GM23338 (cell line): ENCODE results near the gene GPR158. TPM values are rescaled to one million over a fixed set of nuclear protein-coding genes. Genes with fewer than 3 reads are reported as not detected.

Source experiments
- ATAC-seq: fragments of 200-7000 bp; cut with Tn5 transposase; 3 replicates; pipeline ENCODE4 v1.9.1; 2020
- DNase-seq: peaks from one replicate; pipeline ENCODE4 v3.0.0-alpha.2; 2015; ENCODE audit warnings: low spot score
- H2AFZ ChIP-seq: fragments of 200-600 bp; sonication (generic); 2 replicates; pipeline ENCODE4 v1.8.0; 2016; ENCODE audit warnings: antibody characterized with exemption, mild to moderate bottlenecking, moderate library complexity
- H3F3A ChIP-seq: fragments of 200-600 bp; sonication (generic); replicated peaks from 2 replicates; pipeline ENCODE4 v1.8.0; 2017; ENCODE audit warnings: antibody characterized with exemption, mixed run types, low read depth
- H3K27ac ChIP-seq: fragments of 200-600 bp; sonication (generic); 2 replicates; pipeline ENCODE4 v1.6.1; 2016; ENCODE audit warnings: low read depth
- H3K27me3 ChIP-seq: fragments of 200-600 bp; sonication (generic); 2 replicates; pipeline ENCODE4 v1.8.0; 2016; ENCODE audit warnings: mild to moderate bottlenecking, mixed run types, moderate library complexity; ENCODE audit not compliant: insufficient read depth
- H3K36me3 ChIP-seq: fragments of 200-600 bp; sonication (generic); 2 replicates; pipeline ENCODE4 v1.8.0; 2016; ENCODE audit warnings: mild to moderate bottlenecking; ENCODE audit not compliant: insufficient read depth
- H3K4me1 ChIP-seq: fragments of 200-600 bp; sonication (generic); 2 replicates; pipeline ENCODE4 v1.8.0; 2016; ENCODE audit warnings: mild to moderate bottlenecking, moderate library complexity; ENCODE audit not compliant: insufficient read depth
- H3K4me2 ChIP-seq: fragments of 200-600 bp; sonication (generic); 2 replicates; pipeline ENCODE4 v1.7.1; 2017; ENCODE audit warnings: mixed run types
- H3K4me3 ChIP-seq: fragments of 200-600 bp; sonication (generic); 2 replicates; pipeline ENCODE4 v1.6.1; 2016; ENCODE audit warnings: mixed run types
- H3K79me2 ChIP-seq: fragments of 200-600 bp; sonication (generic); replicated peaks from 2 replicates; pipeline ENCODE4 v1.8.0; 2017; ENCODE audit warnings: mild to moderate bottlenecking; ENCODE audit not compliant: insufficient read depth
- H3K9me2 ChIP-seq: fragments of 200-600 bp; sonication (generic); 2 replicates; pipeline ENCODE4 v1.8.0; 2017; ENCODE audit not compliant: insufficient read depth
- H4K20me1 ChIP-seq: fragments of 200-600 bp; sonication (generic); replicated peaks from 2 replicates; pipeline ENCODE4 v1.8.0; 2017; ENCODE audit warnings: mild to moderate bottlenecking; ENCODE audit not compliant: insufficient read depth
- H3K27ac Mint-ChIP-seq: 2 replicates; pipeline ENCODE4 v1.8.0; 2020; ENCODE audit warnings: inconsistent platforms, mild to moderate bottlenecking, moderate library complexity, mixed read lengths
- H3K27me3 Mint-ChIP-seq: 3 replicates; pipeline ENCODE4 v1.8.0; 2022; ENCODE audit warnings: low read depth, mild to moderate bottlenecking, moderate library complexity, mixed read lengths, inconsistent platforms; ENCODE audit not compliant: insufficient read depth, poor library complexity
- H3K36me3 Mint-ChIP-seq: 3 replicates; pipeline ENCODE4 v1.8.0; 2021; ENCODE audit warnings: low read depth, mild to moderate bottlenecking, inconsistent platforms, moderate library complexity, mixed read lengths
- H3K4me1 Mint-ChIP-seq: 3 replicates; pipeline ENCODE4 v1.8.0; 2020; ENCODE audit warnings: mild to moderate bottlenecking, inconsistent platforms, mixed read lengths
- H3K4me3 Mint-ChIP-seq: 3 replicates; pipeline ENCODE4 v1.8.0; 2021; ENCODE audit warnings: moderate library complexity, mild to moderate bottlenecking, inconsistent platforms, mixed read lengths
- H3K9me3 Mint-ChIP-seq: 3 replicates; pipeline ENCODE4 v1.8.0; 2020; ENCODE audit warnings: moderate library complexity, mild to moderate bottlenecking, inconsistent platforms, mixed read lengths
- CREB1 ChIP-seq: fragments of 250-450 bp; sonication (Bioruptor Pico); IDR thresholded peaks from 2 replicates; pipeline ENCODE4 v1.5.0; 2020; ENCODE audit warnings: low read depth, mild to moderate bottlenecking, moderate library complexity
- EZH2 ChIP-seq: fragments of 200-600 bp; sonication (generic); IDR thresholded peaks from one replicate; pipeline ENCODE4 v1.8.0; 2017; ENCODE audit warnings: antibody characterized with exemption, mild to moderate bottlenecking, low read depth; ENCODE audit not compliant: unreplicated experiment
- EZH2phosphoT487 ChIP-seq: fragments of 200-600 bp; sonication (generic); IDR thresholded peaks from one replicate; pipeline ENCODE4 v1.8.1; 2018; ENCODE audit warnings: antibody characterized with exemption; ENCODE audit not compliant: unreplicated experiment
- JUNB ChIP-seq: IDR thresholded peaks from one replicate; pipeline ENCODE4 v1.6.1; 2016; ENCODE audit warnings: antibody characterized with exemption; ENCODE audit not compliant: unreplicated experiment
- NANOG ChIP-seq: IDR thresholded peaks from 2 replicates; pipeline ENCODE4 v1.6.1; 2016; ENCODE audit warnings: antibody characterized with exemption, borderline replicate concordance
- POLR2AphosphoS5 ChIP-seq: IDR thresholded peaks from 2 replicates; pipeline ENCODE4 v1.6.1; 2016; ENCODE audit warnings: antibody characterized with exemption, low read depth
- STAT1 ChIP-seq: IDR thresholded peaks from one replicate; pipeline ENCODE4 v1.6.1; 2016; ENCODE audit warnings: antibody characterized with exemption; ENCODE audit not compliant: unreplicated experiment
- ZNF114 ChIP-seq: fragments of 250-450 bp; sonication (Bioruptor Pico); IDR thresholded peaks from 2 replicates; pipeline ENCODE4 v1.5.0; 2020; ENCODE audit warnings: mild to moderate bottlenecking, moderate library complexity
- ZNF331 ChIP-seq: fragments of 250-450 bp; sonication (Bioruptor Pico); IDR thresholded peaks from 2 replicates; pipeline ENCODE4 v1.5.0; 2020; ENCODE audit warnings: low read depth, mild to moderate bottlenecking, moderate library complexity
- polyA plus RNA-seq: library from polyadenylated mRNA; unstranded; fragments of >200 nt; fragmentation: Nextera tagmentation; extraction: Ambion mirVana; gene quantifications from 2 replicates; pipeline ENCODE4 v1.2.1, GENCODE V29; 2016
- total RNA-seq: library from RNA; depleted of rRNA; stranded (reverse); fragments of >200 nt; shearing (Covaris generic); gene quantifications from 2 replicates; pipeline ENCODE4 v1.2.3, GENCODE V29; 2014
- TF ChIP-seq, protein P1 (sequence below): fragments of 250-450 bp; sonication (Bioruptor Pico); IDR thresholded peaks from 2 replicates; pipeline ENCODE4 v1.5.0; 2020; ENCODE audit warnings: mild to moderate bottlenecking, moderate library complexity
- TF ChIP-seq, protein P2 (sequence below): IDR thresholded peaks from 2 replicates; pipeline ENCODE4 v1.6.1; 2016; ENCODE audit warnings: antibody characterized with exemption
- TF ChIP-seq, protein P3 (sequence below): IDR thresholded peaks from one replicate; pipeline ENCODE4 v1.6.1; 2018; ENCODE audit warnings: antibody characterized with exemption; ENCODE audit not compliant: unreplicated experiment
- TF ChIP-seq, protein P4 (sequence below), 2 experiments: fragments of 200-600 bp in 1 of 2; sonication (generic) in 1 of 2; conservative IDR thresholded peaks; 2 replicates each; pipeline versions ENCODE4 v1.5.1 to v1.6.1; 2016 to 2017; ENCODE audit warnings: antibody characterized with exemption in 2 of 2, low read depth in 2 of 2, mild to moderate bottlenecking in 2 of 2, moderate library complexity in 1 of 2

GPR158 gene
- total and polyA plus RNA-seq, 2 experiments from 2014 or later: 0.13 to 1.5 TPM

DNA sequence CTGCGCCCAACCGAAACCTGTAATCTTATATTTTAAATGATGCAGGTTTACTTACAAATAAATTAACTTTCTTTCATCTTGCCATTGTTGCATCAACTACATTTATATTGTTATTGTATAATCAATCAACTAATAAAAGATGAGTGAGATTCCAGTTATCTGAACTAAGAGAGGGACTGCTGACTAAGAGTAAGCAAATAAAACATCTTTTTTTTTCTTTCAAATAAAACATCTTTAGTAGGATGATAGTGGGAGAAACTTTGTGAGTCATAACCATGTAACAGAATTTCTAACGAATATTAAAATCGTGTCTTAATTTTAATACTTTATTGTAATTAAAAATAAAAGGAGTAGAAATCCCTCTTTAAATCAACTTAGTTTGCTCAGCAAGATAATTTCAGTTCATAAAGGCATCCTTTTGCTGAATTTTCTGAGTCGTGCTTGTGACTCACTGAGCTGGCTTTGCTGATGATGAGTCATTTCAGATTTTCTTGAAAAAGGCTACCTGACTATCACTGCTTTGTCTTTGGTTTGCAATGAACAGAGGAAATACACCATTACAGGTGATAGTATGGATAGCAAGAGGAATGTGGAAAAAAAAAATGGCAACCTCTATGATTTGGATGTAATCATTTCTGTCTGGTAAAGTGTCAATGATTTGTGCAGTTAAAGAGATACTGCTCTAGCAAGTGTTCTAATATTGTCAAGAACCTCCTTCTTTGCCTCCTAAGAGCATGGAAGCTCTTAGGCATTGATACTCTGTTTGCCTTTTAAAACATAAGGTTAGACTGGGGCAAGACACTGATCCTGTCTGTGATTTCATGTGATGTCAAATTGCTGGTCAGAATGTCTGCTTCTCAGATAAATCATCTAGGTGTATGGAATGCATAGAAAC is 119.5 kb downstream of the GPR158 start:
- no peak overlapping the region for H3K27ac Mint-ChIP-seq
- DNase-seq: no peak

More for the DNA sequence above, 119.5 kb downstream of the GPR158 start:
- H3K36me3 ChIP-seq: no peaks in the 10 kb centered on the region
- H3K4me2 ChIP-seq: no peak overlapping the region
- no peaks in the 10 kb centered on the region for H3K27me3 ChIP-seq
- no peaks in the 10 kb centered on the region for H3K79me2 ChIP-seq
- H3K4me3 Mint-ChIP-seq: no peak overlapping the region
- no peaks in the 10 kb centered on the region for H3F3A ChIP-seq
- no peak overlapping the region for H3K27ac ChIP-seq
- H3K9me3 Mint-ChIP-seq: no peaks in the 10 kb centered on the region
- H3K36me3 Mint-ChIP-seq: no peaks in the 10 kb centered on the region
- H2AFZ ChIP-seq: no peak overlapping the region
- no peaks in the 10 kb centered on the region for H4K20me1 ChIP-seq
- no peak overlapping the region for H3K4me3 ChIP-seq
- no peak for ATAC-seq
- H3K9me2 ChIP-seq: no peaks in the 10 kb centered on the region
- peaks cover 1% of the 10 kb centered on the region for H3K27me3 Mint-ChIP-seq
- TF ChIP-seq, protein P1, sequence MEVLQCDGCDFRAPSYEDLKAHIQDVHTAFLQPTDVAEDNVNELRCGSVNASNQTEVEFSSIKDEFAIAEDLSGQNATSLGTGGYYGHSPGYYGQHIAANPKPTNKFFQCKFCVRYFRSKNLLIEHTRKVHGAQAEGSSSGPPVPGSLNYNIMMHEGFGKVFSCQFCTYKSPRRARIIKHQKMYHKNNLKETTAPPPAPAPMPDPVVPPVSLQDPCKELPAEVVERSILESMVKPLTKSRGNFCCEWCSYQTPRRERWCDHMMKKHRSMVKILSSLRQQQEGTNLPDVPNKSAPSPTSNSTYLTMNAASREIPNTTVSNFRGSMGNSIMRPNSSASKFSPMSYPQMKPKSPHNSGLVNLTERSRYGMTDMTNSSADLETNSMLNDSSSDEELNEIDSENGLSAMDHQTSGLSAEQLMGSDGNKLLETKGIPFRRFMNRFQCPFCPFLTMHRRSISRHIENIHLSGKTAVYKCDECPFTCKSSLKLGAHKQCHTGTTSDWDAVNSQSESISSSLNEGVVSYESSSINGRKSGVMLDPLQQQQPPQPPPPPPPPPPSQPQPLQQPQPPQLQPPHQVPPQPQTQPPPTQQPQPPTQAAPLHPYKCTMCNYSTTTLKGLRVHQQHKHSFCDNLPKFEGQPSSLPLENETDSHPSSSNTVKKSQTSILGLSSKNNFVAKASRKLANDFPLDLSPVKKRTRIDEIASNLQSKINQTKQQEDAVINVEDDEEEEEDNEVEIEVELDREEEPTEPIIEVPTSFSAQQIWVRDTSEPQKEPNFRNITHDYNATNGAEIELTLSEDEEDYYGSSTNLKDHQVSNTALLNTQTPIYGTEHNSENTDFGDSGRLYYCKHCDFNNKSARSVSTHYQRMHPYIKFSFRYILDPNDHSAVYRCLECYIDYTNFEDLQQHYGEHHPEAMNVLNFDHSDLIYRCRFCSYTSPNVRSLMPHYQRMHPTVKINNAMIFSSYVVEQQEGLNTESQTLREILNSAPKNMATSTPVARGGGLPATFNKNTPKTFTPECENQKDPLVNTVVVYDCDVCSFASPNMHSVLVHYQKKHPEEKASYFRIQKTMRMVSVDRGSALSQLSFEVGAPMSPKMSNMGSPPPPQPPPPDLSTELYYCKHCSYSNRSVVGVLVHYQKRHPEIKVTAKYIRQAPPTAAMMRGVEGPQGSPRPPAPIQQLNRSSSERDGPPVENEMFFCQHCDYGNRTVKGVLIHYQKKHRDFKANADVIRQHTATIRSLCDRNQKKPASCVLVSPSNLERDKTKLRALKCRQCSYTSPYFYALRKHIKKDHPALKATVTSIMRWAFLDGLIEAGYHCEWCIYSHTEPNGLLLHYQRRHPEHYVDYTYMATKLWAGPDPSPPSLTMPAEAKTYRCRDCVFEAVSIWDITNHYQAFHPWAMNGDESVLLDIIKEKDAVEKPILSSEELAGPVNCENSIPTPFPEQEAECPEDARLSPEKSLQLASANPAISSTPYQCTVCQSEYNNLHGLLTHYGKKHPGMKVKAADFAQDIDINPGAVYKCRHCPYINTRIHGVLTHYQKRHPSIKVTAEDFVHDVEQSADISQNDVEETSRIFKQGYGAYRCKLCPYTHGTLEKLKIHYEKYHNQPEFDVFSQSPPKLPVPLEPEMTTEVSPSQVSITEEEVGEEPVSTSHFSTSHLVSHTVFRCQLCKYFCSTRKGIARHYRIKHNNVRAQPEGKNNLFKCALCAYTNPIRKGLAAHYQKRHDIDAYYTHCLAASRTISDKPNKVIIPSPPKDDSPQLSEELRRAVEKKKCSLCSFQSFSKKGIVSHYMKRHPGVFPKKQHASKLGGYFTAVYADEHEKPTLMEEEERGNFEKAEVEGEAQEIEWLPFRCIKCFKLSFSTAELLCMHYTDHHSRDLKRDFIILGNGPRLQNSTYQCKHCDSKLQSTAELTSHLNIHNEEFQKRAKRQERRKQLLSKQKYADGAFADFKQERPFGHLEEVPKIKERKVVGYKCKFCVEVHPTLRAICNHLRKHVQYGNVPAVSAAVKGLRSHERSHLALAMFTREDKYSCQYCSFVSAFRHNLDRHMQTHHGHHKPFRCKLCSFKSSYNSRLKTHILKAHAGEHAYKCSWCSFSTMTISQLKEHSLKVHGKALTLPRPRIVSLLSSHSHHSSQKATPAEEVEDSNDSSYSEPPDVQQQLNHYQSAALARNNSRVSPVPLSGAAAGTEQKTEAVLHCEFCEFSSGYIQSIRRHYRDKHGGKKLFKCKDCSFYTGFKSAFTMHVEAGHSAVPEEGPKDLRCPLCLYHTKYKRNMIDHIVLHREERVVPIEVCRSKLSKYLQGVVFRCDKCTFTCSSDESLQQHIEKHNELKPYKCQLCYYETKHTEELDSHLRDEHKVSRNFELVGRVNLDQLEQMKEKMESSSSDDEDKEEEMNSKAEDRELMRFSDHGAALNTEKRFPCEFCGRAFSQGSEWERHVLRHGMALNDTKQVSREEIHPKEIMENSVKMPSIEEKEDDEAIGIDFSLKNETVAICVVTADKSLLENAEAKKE (CRISPR knock-in tag): no peak
- no peak for TF ChIP-seq CREB1 (CRISPR knock-in tag)
- TF ChIP-seq NANOG: no peak
- no peak for TF ChIP-seq STAT1
- TF ChIP-seq, protein P2, sequence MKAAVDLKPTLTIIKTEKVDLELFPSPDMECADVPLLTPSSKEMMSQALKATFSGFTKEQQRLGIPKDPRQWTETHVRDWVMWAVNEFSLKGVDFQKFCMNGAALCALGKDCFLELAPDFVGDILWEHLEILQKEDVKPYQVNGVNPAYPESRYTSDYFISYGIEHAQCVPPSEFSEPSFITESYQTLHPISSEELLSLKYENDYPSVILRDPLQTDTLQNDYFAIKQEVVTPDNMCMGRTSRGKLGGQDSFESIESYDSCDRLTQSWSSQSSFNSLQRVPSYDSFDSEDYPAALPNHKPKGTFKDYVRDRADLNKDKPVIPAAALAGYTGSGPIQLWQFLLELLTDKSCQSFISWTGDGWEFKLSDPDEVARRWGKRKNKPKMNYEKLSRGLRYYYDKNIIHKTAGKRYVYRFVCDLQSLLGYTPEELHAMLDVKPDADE: no peak
- no peak for TF ChIP-seq POLR2AphosphoS5
- TF ChIP-seq JUNB: no peak
- TF ChIP-seq, protein P3, sequence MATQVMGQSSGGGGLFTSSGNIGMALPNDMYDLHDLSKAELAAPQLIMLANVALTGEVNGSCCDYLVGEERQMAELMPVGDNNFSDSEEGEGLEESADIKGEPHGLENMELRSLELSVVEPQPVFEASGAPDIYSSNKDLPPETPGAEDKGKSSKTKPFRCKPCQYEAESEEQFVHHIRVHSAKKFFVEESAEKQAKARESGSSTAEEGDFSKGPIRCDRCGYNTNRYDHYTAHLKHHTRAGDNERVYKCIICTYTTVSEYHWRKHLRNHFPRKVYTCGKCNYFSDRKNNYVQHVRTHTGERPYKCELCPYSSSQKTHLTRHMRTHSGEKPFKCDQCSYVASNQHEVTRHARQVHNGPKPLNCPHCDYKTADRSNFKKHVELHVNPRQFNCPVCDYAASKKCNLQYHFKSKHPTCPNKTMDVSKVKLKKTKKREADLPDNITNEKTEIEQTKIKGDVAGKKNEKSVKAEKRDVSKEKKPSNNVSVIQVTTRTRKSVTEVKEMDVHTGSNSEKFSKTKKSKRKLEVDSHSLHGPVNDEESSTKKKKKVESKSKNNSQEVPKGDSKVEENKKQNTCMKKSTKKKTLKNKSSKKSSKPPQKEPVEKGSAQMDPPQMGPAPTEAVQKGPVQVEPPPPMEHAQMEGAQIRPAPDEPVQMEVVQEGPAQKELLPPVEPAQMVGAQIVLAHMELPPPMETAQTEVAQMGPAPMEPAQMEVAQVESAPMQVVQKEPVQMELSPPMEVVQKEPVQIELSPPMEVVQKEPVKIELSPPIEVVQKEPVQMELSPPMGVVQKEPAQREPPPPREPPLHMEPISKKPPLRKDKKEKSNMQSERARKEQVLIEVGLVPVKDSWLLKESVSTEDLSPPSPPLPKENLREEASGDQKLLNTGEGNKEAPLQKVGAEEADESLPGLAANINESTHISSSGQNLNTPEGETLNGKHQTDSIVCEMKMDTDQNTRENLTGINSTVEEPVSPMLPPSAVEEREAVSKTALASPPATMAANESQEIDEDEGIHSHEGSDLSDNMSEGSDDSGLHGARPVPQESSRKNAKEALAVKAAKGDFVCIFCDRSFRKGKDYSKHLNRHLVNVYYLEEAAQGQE: no peak
- TF ChIP-seq, protein P4, sequence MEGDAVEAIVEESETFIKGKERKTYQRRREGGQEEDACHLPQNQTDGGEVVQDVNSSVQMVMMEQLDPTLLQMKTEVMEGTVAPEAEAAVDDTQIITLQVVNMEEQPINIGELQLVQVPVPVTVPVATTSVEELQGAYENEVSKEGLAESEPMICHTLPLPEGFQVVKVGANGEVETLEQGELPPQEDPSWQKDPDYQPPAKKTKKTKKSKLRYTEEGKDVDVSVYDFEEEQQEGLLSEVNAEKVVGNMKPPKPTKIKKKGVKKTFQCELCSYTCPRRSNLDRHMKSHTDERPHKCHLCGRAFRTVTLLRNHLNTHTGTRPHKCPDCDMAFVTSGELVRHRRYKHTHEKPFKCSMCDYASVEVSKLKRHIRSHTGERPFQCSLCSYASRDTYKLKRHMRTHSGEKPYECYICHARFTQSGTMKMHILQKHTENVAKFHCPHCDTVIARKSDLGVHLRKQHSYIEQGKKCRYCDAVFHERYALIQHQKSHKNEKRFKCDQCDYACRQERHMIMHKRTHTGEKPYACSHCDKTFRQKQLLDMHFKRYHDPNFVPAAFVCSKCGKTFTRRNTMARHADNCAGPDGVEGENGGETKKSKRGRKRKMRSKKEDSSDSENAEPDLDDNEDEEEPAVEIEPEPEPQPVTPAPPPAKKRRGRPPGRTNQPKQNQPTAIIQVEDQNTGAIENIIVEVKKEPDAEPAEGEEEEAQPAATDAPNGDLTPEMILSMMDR (conservative IDR thresholded peaks at IDR 0.05; ENCODE audit: low read depth in 2 of 2): no peak
- no peak for TF ChIP-seq EZH2
- no peak for TF ChIP-seq ZNF331
- TF ChIP-seq ZNF114: no peak
- no peak for TF ChIP-seq EZH2phosphoT487
- H3K4me1 ChIP-seq: no peaks in the 10 kb centered on the region
- no peaks in the 10 kb centered on the region for H3K4me1 Mint-ChIP-seq
